Glomerular endothelial cell (primary cell): ENCODE measurements around the gene ZNF346. TPM values are rescaled to one million over a fixed set of nuclear protein-coding genes. Genes with fewer than 3 reads are reported as not detected.

Experiments used
- DNase-seq: peaks from one replicate; pipeline ENCODE4 v3.0.0-alpha.2; 2011; ENCODE audit warnings: low read depth, low spot score; ENCODE audit errors: extremely low read depth
- total RNA-seq: library from RNA; depleted of rRNA; stranded (reverse); fragments of >200 nt; gene quantifications from 2 replicates; pipeline ENCODE4 v1.2.3, GENCODE V29; 2015

Gene ZNF346
- total RNA-seq, 1 donor from 2014 or later, result 18.1 TPM

- DNase-seq, result no peak
Observed at GRCh38 chr5:177092178-177093081, 69.9 kb downstream of the ZNF346 start.

- DNase-seq, result no peak
Observed at GRCh38 chr5:177093082-177093712, 70.7 kb downstream of the ZNF346 start.

DNA sequence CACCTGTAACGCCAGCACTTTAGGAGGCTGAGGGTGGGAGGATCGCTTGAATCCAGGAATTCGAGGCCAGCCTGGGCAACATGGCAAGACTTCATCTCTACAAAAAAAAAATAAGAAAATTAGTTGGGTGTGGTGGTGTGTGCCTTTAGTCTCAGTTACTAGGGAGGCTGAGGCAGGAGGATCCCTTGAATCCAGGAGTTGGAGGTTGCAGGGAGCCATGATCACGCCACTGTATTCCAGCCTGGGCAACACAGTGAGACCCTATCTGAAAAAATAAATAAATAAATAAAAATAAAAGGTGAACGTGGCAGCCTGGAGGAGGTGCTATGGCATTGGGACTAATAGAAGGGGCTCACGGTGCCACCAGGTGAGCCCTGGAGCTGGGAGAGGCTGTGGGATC is 71.3 kb downstream of the ZNF346 start:
- DNase-seq, result no peak

DNA sequence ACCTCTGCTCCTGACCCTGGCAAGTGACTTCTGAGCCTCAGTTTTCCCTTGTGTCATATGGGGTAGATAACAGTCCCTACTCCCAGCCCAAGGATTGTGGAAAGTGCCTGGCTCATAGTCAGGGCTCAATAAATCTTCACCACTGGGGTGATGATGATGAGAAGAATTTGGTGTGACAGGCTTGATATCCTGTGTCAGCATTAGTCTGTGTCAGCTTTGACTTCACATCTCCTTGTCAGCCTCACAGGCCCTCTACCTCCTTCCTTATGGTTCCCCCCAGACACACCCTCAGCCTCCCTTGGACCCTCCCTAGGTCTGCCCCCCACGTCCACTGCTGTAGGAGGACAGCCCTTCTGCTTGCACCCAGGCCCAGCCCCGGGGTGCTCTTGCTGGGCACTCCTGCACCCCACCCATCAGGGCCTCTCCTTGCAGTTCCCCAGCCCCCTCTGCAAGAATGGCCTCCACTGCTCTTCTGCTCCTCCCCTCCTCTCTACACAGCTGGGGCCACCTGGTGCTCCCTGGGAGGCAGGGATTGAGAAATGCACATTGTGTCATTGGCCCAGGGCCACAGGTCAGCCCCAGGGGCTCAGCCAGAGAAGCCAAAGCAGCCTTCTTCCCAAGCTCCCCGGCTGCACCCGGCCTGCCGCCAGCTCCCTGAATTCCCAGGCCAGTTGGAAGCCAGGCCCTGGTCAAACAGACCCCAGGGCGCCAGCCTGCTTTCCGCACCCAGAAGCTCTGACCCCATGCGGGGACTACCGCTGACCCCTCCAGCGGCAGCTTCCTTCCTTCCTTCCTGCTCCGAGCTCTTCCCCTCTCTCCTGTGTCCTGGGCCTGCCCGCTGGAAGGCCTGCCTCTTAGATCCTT is 72.0 kb downstream of the ZNF346 start:
- no peak for DNase-seq

- no peak for DNase-seq
Observed at GRCh38 chr5:177095088-177095669, 72.7 kb downstream of the ZNF346 start.

DNA sequence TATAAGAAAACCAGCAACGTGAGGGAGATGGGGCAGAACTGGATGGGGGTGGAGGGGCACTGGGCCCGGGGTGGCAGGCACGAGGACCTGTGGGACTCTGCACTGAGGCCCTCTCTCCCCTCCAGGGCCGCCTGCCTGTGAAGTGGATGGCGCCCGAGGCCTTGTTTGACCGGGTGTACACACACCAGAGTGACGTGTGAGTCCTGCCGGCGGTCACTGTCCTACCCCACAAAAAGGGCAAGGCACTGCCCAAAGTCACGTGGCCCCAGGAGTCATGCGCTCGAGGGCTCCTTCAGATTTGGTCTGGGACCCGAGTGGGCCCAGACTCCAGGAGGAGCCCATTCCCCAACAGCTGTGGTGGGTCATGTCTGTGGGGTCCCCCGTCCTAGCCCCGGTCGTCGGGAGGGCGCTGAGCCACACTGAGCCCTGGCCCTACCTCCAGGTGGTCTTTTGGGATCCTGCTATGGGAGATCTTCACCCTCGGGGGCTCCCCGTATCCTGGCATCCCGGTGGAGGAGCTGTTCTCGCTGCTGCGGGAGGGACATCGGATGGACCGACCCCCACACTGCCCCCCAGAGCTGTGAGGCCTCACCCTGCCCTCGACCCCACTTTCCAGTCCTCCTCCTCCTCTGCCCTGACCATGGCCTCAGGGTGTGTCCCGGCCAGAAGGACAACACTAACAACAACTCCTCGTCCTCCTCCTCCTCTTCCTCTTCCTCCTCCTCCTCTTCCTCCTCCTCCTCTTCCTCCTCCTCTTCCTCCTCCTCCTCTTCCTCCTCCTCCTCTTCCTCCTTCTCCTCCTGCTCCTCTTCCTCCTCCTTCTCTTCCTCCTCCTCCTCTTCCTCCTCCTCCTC is 73.9 kb downstream of the ZNF346 start:
- no peak for DNase-seq

GRCh38 chr5:177097016-177097985 is 74.8 kb downstream of the ZNF346 start:
- DNase-seq, result no peak

DNA sequence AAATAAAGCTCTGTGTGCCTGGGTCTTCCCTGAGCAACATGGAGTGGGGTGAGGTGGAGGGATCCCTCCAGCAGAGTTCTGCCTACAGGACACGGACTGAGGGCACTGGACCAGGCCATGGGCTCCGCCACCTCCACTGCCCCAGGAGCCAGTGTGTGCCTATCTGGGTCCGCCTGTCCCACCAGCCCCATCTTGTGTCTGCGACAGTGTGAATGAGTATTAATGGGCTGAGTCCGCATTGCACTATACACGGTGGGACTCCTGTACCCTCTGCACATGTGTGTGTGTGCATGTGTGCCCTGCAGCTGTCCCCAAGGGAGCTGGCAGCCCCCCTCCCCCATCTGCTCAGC is 75.6 kb downstream of the ZNF346 start:
- DNase-seq, result no peak

DNA sequence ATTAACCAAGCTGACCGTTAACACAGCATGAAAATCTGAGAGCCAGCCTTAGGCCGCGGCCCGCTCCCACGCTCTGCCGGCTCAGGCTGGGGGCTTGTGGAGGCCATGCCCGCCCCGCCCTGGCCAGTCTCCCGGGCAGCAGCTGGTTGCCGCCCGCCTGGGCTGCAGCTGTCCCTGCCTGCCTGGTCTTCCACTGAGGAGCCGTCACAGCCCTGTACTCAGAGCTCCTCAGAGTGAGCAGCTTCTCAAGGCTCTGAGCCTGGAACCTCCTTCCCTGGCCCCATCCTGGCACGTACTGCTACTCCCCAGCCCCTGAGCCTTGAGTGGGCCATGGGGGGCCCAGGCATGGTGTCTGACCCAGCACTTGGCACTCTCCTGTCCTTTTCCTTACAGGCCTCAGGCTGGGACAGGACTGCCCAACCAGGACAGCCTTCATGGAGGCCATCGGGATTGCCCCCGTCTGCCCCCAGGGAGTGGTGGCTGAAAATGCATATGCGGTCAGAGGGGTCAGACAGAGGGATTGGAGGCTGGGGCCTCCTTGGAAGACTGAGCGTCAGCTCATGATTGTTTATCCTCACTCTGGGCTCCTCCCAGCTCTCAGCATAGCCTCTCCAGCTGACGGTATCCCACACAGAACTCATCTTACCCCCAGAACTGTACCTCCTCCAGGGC is 76.1 kb downstream of the ZNF346 start:
- no peak for DNase-seq

- no peak for DNase-seq
Observed at GRCh38 chr5:177099422-177100093, 77.1 kb downstream of the ZNF346 start.

GRCh38 chr5:177100714-177101121 is 78.2 kb downstream of the ZNF346 start:
- no peak for DNase-seq

DNA sequence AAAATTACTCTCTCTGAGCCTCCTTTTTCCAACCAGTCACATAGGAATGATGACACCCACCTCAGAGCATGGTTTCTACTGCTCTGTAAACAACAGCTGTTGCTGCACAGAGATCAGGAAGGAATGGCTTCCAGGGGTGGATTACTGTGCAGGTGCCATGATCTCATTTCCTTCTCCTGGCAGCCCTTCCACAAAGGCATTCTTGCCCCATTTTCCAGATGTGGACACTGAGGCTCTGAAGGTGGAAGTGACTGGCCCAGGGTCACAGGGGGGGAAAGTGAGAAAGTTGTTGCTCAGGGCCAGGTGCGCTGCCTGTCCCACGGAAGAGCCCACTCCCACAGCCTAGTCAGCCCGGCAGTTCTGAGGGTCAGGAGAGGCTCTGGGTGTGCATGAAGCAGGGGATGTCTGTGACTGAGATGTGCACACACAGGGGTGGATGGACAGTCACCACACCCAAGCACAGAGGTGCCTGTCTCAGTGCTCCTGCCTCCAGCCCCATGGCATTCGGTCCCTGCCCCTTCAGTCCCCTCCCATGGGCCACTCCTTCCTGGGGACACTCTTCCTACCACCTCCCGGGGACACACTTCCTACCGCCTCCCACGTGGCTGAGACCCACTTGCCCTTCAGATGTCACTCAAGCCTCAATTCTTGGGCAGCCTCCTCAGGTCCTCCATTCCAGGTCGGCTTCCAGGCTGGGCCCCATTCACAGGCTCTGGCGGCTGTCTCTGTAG is 81.2 kb downstream of the ZNF346 start:
- no peak for DNase-seq

GRCh38 chr5:177105691-177106476 is 83.4 kb downstream of the ZNF346 start:
- no peak for DNase-seq

DNA sequence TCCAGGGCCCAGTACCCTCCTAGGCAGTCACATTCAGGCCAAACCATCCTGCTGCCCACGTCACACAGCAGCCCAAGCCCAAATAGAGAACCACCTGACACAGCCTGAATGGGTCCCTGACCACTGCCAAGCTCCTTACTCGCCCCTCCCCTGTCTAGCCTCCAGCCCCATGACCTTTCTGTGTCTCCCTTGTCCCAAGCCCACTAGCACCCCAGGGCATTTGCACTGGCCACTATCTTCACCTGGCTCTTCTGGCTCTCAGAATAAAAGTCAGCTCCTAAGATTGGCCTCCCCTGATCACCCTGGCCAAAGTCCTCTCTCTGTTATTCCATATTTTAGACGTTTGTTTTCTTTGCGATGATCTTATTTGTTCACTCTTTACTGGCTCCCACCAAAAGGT is 84.7 kb downstream of the ZNF346 start:
- no peak for DNase-seq

DNA sequence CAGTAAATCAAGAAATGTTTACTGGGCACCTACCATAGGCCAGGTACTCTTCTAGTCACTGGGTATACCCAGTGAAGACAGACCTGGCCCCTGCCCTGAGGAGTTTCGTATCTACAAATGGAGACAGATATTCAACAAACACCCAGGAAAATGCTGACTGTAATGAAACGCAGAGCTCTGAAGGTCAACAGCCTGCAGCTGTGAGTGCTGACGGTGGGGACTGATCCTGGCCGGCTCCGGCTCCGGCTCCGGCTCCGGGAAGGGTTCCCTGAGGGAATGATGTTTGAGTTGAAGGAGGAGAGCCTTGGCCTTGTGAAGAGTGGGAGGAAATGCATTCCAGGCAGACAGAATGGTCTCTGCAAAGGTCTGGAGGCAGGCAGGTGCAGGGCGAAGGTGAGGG is 87.3 kb downstream of the ZNF346 start:
- no peak for DNase-seq

- no peak for DNase-seq
Observed at GRCh38 chr5:177111720-177112394, 89.4 kb downstream of the ZNF346 start.
